Stimulated activated CD4-positive, alpha-beta T cell treated with anti-CD3 and anti-CD28 coated beads, Interleukin-1b, Interleukin-23, amount 100 ng/mL, for 24 hours (primary cell): Measurements from ENCODE around the gene LIN9.

Source experiments
- DNase-seq, 4 experiments: peaks; one replicate each; pipeline ENCODE4 v3.0.0-alpha.2; 2020; ENCODE audit warnings: low read depth in 4 of 4, low spot score in 1 of 4

Gene LIN9

DNA sequence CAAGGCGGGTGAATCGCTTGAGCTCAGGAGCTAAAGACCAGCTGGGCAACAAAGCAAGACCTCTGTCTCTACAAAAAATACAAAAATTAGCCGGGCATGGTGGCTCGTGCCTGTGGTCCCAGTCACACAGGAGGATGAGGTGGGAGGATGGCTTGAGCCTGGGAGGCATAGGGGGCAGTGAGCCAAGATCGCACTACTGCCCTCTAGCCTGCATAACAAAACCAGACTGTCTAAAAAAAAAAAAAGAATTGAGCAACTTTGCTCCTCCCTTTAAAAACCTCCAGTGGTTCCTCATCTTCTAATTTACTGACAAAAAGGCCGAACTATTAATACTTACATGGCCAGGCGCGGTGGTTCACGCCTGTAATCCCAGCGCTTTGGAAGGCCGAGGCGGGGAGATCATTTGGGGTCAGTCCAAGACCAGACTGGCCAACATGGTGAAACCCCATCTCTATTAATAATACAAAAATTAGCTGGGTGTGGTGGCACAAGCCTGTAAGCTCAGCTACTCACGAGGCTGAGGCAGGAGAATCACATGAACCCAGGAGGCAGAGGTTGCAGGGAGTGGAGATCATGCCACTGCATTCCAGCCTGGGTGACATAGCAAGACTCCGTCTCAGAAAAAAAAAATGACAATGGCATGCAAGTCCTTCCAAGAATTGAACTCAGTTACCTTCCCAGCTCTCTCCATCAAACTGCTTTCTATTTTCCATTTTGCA, 126.8 kb downstream of the LIN9 start:
- no peak for DNase-seq
